ENCODE results near the gene PTPN2. TPM values are rescaled to one million over a fixed set of nuclear protein-coding genes. Genes with fewer than 3 reads are reported as not detected.

The PTPN2 gene
- total RNA-seq, 3 donors from 2014 or later (not counting 1 experiment from before 2014, with no cell fraction given): 110 to 115 (median 112) TPM

DNA sequence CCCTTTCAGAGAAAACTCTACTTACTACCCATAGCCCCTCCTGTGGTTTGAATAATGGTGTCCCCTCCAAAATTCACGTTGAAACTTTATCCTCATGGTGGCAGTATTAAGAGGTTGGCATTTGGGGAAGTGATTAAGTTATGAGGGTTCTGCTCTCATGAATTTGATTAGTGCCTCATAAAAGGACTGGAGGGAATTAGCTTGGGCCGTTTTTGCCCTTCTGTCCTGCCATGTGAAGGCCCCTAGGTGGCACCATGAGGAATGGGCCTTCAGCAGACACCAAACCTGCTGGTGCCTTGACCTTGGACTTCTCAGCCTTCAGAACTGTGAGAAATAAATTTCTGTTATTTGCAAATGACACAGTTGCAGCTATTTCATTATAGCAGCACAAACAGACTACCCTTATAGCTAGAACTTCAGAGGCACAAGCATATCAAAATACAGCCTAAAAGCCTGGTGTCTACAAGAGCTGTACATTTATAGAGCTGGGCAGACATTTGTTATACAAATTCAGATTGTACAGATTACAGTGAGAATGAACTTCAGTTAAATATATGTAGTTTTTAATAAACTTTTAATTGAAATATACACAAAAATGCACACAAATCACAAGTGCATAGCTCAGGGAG is 2.6 kb upstream of the PTPN2 start:
- Mint-ChIP-seq H3K36me3 (no peaks in the 10 kb centered on the region), H3K4me1 (peaks cover 29 to 42% of the 10 kb centered on the region in 2 donors), H3K27me3 (ENCODE audit: low read depth in 2 of 2) (no peaks in the 10 kb centered on the region), H3K27ac (peak overlapping the region; percentile 86 to 94), H3K9me3 (no peaks in the 10 kb centered on the region), H3K4me3 (peak overlapping the region; percentile 42)
- Histone ChIP-seq H3K9me3 (ENCODE audit: control insufficient read depth, insufficient read depth, low read length) (peaks cover 3% of the 10 kb centered on the region), H3K27ac (ENCODE audit: low read length) (peak overlapping the region; percentile 41), H3K36me3 (ENCODE audit: control insufficient read depth, insufficient read depth, low read length) (no peaks in the 10 kb centered on the region), H3K4me1 (ENCODE audit: control insufficient read depth, insufficient read depth, low read length) (peaks cover 14% of the 10 kb centered on the region), H3K4me3 (ENCODE audit: low read length) (no peak overlapping the region), H3K27me3 (ENCODE audit: control insufficient read depth, insufficient read depth, low read length) (no peaks in the 10 kb centered on the region)
- DNase-seq (peak in 1 of 2 donors; percentile 46), ATAC-seq (no peak)
- TF ChIP-seq, protein P1, sequence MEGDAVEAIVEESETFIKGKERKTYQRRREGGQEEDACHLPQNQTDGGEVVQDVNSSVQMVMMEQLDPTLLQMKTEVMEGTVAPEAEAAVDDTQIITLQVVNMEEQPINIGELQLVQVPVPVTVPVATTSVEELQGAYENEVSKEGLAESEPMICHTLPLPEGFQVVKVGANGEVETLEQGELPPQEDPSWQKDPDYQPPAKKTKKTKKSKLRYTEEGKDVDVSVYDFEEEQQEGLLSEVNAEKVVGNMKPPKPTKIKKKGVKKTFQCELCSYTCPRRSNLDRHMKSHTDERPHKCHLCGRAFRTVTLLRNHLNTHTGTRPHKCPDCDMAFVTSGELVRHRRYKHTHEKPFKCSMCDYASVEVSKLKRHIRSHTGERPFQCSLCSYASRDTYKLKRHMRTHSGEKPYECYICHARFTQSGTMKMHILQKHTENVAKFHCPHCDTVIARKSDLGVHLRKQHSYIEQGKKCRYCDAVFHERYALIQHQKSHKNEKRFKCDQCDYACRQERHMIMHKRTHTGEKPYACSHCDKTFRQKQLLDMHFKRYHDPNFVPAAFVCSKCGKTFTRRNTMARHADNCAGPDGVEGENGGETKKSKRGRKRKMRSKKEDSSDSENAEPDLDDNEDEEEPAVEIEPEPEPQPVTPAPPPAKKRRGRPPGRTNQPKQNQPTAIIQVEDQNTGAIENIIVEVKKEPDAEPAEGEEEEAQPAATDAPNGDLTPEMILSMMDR (IDR thresholded peaks at IDR 0.05): no peak
- 19% methylated on average over 1 of the region's 2 CpGs for WGBS (ENCODE audit: insufficient coverage)
- intact Hi-C loops (cut with micrococcal nuclease): no loop called here

DNA sequence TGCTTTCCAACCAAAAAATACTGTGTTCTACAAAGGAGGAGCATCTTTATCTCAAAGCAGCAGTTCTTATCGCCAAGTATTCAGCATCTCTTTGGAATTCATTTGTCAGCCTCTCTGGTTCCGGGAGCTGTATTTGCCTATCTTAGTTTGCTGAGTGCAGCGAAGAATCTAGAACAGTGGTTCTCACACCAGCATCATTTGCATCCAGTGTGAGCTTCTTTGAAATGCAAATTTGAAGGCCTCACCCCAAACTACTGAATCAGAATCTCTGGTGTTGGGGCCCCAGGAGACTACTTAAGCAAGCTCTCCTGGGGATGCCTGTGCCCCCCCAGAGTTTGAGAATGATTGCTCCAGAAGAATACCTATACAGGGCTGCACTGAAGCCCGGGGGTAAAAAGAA is 1.5 kb upstream of the PTPN2 start:
- no peak overlapping the region for H3K4me3 ChIP-seq (ENCODE audit: low read length)
- 71% methylated on average over 4 of the region's 4 CpGs for WGBS (ENCODE audit: insufficient coverage)
- no peaks in the 10 kb centered on the region for H3K36me3 Mint-ChIP-seq
- no peaks in the 10 kb centered on the region for H3K27me3 Mint-ChIP-seq (ENCODE audit: low read depth in 2 of 2)
- H3K27ac Mint-ChIP-seq: peak overlapping the region; percentile 86 to 94
- no peaks in the 10 kb centered on the region for H3K36me3 ChIP-seq (ENCODE audit: control insufficient read depth, insufficient read depth, low read length)
- peak overlapping the region; percentile 79 for H3K27ac ChIP-seq (ENCODE audit: low read length)
- H3K9me3 ChIP-seq (ENCODE audit: control insufficient read depth, insufficient read depth, low read length): peaks cover 2% of the 10 kb centered on the region
- H3K27me3 ChIP-seq (ENCODE audit: control insufficient read depth, insufficient read depth, low read length): no peaks in the 10 kb centered on the region
- no peak overlapping the region for H3K4me3 Mint-ChIP-seq
- intact Hi-C loops (cut with micrococcal nuclease): no loop called here
- H3K4me1 ChIP-seq (ENCODE audit: control insufficient read depth, insufficient read depth, low read length): peaks cover 25% of the 10 kb centered on the region
- H3K9me3 Mint-ChIP-seq: no peaks in the 10 kb centered on the region
- H3K4me1 Mint-ChIP-seq: peaks cover 40 to 53% of the 10 kb centered on the region in 2 donors
- TF ChIP-seq, protein P1 (IDR thresholded peaks at IDR 0.05): no peak
- ATAC-seq (no peak), DNase-seq (peak in 1 of 2 donors; percentile 26)

DNA sequence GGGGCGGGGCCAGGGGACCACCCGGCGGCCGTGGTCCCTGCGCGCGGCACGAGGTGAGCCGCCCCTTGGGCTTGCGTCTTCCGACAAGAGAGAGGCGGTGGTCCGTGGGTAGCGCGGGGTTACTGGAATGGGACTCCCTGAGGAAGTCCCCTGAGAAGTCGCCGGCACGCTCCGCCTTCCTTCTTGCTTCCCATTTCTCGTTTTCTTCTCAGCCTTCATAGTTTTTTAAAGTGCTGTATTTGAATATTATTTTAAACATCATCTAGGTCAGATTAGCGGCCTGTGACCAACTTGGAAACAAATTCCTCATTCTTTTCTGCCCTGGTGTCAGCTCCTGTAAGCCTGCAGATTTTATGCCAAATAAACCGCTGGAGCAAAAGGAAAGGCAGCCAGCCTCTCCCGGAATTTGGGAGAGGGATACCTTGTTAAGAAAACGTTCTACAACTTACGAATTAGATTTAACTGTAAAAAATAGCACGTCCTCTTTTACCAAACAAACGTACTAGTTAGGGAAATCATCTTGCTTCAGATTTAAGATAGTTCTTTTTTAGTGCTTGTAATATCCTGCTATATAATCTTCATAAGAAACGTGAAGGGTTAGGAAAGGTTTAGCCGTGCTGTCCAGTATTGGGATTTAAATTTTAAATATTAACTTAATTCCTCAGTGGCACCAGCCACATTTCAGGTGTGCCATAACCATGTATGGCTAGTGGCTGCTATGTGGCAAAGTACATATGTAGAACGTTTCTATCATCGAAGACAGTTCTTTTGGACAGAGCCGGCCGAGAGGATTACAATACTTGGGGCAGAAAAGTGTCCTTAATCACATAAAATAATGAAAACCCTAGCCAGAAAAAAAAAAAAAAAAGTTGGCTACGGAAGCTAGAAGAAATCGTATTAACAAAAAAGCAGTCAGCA is 628 bp upstream of the PTPN2 start:
- Mint-ChIP-seq H3K4me1 (peaks cover 48 to 61% of the 10 kb centered on the region in 2 donors), H3K9me3 (no peaks in the 10 kb centered on the region), H3K27ac (peak overlapping the region; percentile 86 to 94), H3K4me3 (peak overlapping the region; percentile 97), H3K27me3 (ENCODE audit: low read depth in 2 of 2) (no peaks in the 10 kb centered on the region), H3K36me3 (no peaks in the 10 kb centered on the region)
- Histone ChIP-seq H3K4me3 (ENCODE audit: low read length) (peak overlapping the region; percentile 68), H3K27me3 (ENCODE audit: control insufficient read depth, insufficient read depth, low read length) (no peaks in the 10 kb centered on the region), H3K9me3 (ENCODE audit: control insufficient read depth, insufficient read depth, low read length) (no peaks in the 10 kb centered on the region), H3K4me1 (ENCODE audit: control insufficient read depth, insufficient read depth, low read length) (peaks cover 33% of the 10 kb centered on the region), H3K27ac (ENCODE audit: low read length) (peak overlapping the region; percentile 79), H3K36me3 (ENCODE audit: control insufficient read depth, insufficient read depth, low read length) (no peaks in the 10 kb centered on the region)
- ATAC-seq (no peak), DNase-seq (peak in 1 of 2 donors; percentile 19)
- intact Hi-C loops (cut with micrococcal nuclease): loop anchor here (1.0 to 5.0 kb wide), 5 partner anchors 37 to 507 kb away; partner anchors contain the start of genes AFG3L2, CEP192 and SEH1L
- 19% methylated on average over 20 of the region's 35 CpGs for WGBS (ENCODE audit: insufficient coverage)
- TF ChIP-seq, protein P1 (IDR thresholded peaks at IDR 0.05): no peak

All from natural killer cell (primary cell).